Measurements from ENCODE around the gene PDF. TPM values are rescaled to one million over a fixed set of nuclear protein-coding genes. Genes with fewer than 3 reads are reported as not detected.
"Not testable (repeated sequence)": the region's sequence is repeated elsewhere in the genome, so short reads cannot be mapped to it uniquely, and the experiment has no call there.

The PDF gene
- total RNA-seq, 1 donor: 2.9 TPM

GRCh38 chr16:69314534-69314933 is 15.9 kb downstream of the PDF start:
- Histone ChIP-seq H3K4me3 (ENCODE audit: low read length) (no peak overlapping the region), H3K4me1 (ENCODE audit: insufficient read depth, low read length) (peaks cover 22% of the 10 kb centered on the region), H3K9me3 (ENCODE audit: low read depth, low read length) (no peaks in the 10 kb centered on the region), H3K27me3 (ENCODE audit: insufficient read depth, low read length) (no peaks in the 10 kb centered on the region)

- H3K4me1 ChIP-seq (ENCODE audit: insufficient read depth, low read length): peaks cover 22% of the 10 kb centered on the region
- no peaks in the 10 kb centered on the region for H3K9me3 ChIP-seq (ENCODE audit: low read depth, low read length)
- no peaks in the 10 kb centered on the region for H3K27me3 ChIP-seq (ENCODE audit: insufficient read depth, low read length)
- H3K4me3 ChIP-seq (ENCODE audit: low read length): no peak overlapping the region
Measured at GRCh38 chr16:69313469-69313868, 16.9 kb downstream of the PDF start.

- peak overlapping the region; percentile 87 for H3K4me3 ChIP-seq (ENCODE audit: low read length)
- no peaks in the 10 kb centered on the region for H3K9me3 ChIP-seq (ENCODE audit: low read depth, low read length)
- no peaks in the 10 kb centered on the region for H3K27me3 ChIP-seq (ENCODE audit: insufficient read depth, low read length)
- H3K4me1 ChIP-seq (ENCODE audit: insufficient read depth, low read length): peaks cover 22% of the 10 kb centered on the region
Measured at GRCh38 chr16:69311533-69312387, 18.6 kb downstream of the PDF start.

- H3K9me3 ChIP-seq (ENCODE audit: low read depth, low read length): no peaks in the 10 kb centered on the region
- no peaks in the 10 kb centered on the region for H3K27me3 ChIP-seq (ENCODE audit: insufficient read depth, low read length)
- H3K4me3 ChIP-seq (ENCODE audit: low read length): peak within 1 kb of the TSS; percentile 87
- peaks cover 22% of the 10 kb centered on the region for H3K4me1 ChIP-seq (ENCODE audit: insufficient read depth, low read length)
Measured at GRCh38 chr16:69310653-69311532, 19.5 kb downstream of the PDF start, which contains the start of gene VPS4A. Gene VPS4A, plus strand, starts transcription at chr16:69311350. Its CDS starts 162 bp downstream, at chr16:69311512.

GRCh38 chr16:69309316-69309715 is 21.1 kb downstream of the PDF start:
- H3K9me3 ChIP-seq (ENCODE audit: low read depth, low read length): no peaks in the 10 kb centered on the region
- no peaks in the 10 kb centered on the region for H3K27me3 ChIP-seq (ENCODE audit: insufficient read depth, low read length)

GRCh38 chr16:69307856-69308255 is 22.5 kb downstream of the PDF start:
- H3K4me3 ChIP-seq (ENCODE audit: low read length): no peak overlapping the region
- no peaks in the 10 kb centered on the region for H3K9me3 ChIP-seq (ENCODE audit: low read depth, low read length)
- H3K4me1 ChIP-seq (ENCODE audit: insufficient read depth, low read length): peaks cover 17% of the 10 kb centered on the region
- H3K27me3 ChIP-seq (ENCODE audit: insufficient read depth, low read length): no peaks in the 10 kb centered on the region

More at GRCh38 chr16:69309316-69309715, 21.1 kb downstream of the PDF start:
- peaks cover 22% of the 10 kb centered on the region for H3K4me1 ChIP-seq (ENCODE audit: insufficient read depth, low read length)
- H3K4me3 ChIP-seq (ENCODE audit: low read length): no peak overlapping the region

- H3K4me1 ChIP-seq (ENCODE audit: insufficient read depth, low read length): peaks cover 9% of the 10 kb centered on the region
- no peak overlapping the region for H3K4me3 ChIP-seq (ENCODE audit: low read length)
- no peaks in the 10 kb centered on the region for H3K9me3 ChIP-seq (ENCODE audit: low read depth, low read length)
- H3K27me3 ChIP-seq (ENCODE audit: insufficient read depth, low read length): no peaks in the 10 kb centered on the region
Measured at GRCh38 chr16:69307091-69307490, 23.3 kb downstream of the PDF start.

- no peaks in the 10 kb centered on the region for H3K9me3 ChIP-seq (ENCODE audit: low read depth, low read length)
- H3K4me1 ChIP-seq (ENCODE audit: insufficient read depth, low read length): peaks cover 5% of the 10 kb centered on the region
- H3K4me3 ChIP-seq (ENCODE audit: low read length): no peak overlapping the region
- H3K27me3 ChIP-seq (ENCODE audit: insufficient read depth, low read length): no peaks in the 10 kb centered on the region
Measured at GRCh38 chr16:69306031-69306430, 24.4 kb downstream of the PDF start.

GRCh38 chr16:69302301-69302700 is 28.1 kb downstream of the PDF start:
- peaks cover 11% of the 10 kb centered on the region for H3K4me1 ChIP-seq (ENCODE audit: insufficient read depth, low read length)
- H3K4me3 ChIP-seq (ENCODE audit: low read length): no peak overlapping the region
- H3K27me3 ChIP-seq (ENCODE audit: insufficient read depth, low read length): no peaks in the 10 kb centered on the region
- H3K9me3 ChIP-seq (ENCODE audit: low read depth, low read length): no peaks in the 10 kb centered on the region

GRCh38 chr16:69301861-69302260 is 28.5 kb downstream of the PDF start:
- H3K27me3 ChIP-seq (ENCODE audit: insufficient read depth, low read length): no peaks in the 10 kb centered on the region
- peaks cover 11% of the 10 kb centered on the region for H3K4me1 ChIP-seq (ENCODE audit: insufficient read depth, low read length)
- H3K9me3 ChIP-seq (ENCODE audit: low read depth, low read length): no peaks in the 10 kb centered on the region
- no peak overlapping the region for H3K4me3 ChIP-seq (ENCODE audit: low read length)

GRCh38 chr16:69301187-69301586 is 29.2 kb downstream of the PDF start:
- H3K4me3 ChIP-seq (ENCODE audit: low read length): no peak overlapping the region
- H3K9me3 ChIP-seq (ENCODE audit: low read depth, low read length): no peaks in the 10 kb centered on the region
- H3K27me3 ChIP-seq (ENCODE audit: insufficient read depth, low read length): no peaks in the 10 kb centered on the region
- H3K4me1 ChIP-seq (ENCODE audit: insufficient read depth, low read length): peaks cover 11% of the 10 kb centered on the region

GRCh38 chr16:69298261-69298660 is 32.1 kb downstream of the PDF start:
- H3K9me3 ChIP-seq (ENCODE audit: low read depth, low read length): no peaks in the 10 kb centered on the region
- H3K4me1 ChIP-seq (ENCODE audit: insufficient read depth, low read length): peaks cover 11% of the 10 kb centered on the region
- no peak overlapping the region for H3K4me3 ChIP-seq (ENCODE audit: low read length)
- H3K27me3 ChIP-seq (ENCODE audit: insufficient read depth, low read length): no peaks in the 10 kb centered on the region

- H3K4me3 ChIP-seq (ENCODE audit: low read length); H3K27me3 ChIP-seq (ENCODE audit: insufficient read depth, low read length); H3K9me3 ChIP-seq (ENCODE audit: low read depth, low read length): not testable (repeated sequence)
- H3K4me1 ChIP-seq (ENCODE audit: insufficient read depth, low read length): peaks cover 11% of the 10 kb centered on the region
Measured at GRCh38 chr16:69296771-69297170, 33.6 kb downstream of the PDF start.

GRCh38 chr16:69294051-69294450 is 36.3 kb downstream of the PDF start:
- Histone ChIP-seq H3K27me3 (ENCODE audit: insufficient read depth, low read length) (no peaks in the 10 kb centered on the region), H3K4me3 (ENCODE audit: low read length) (no peak overlapping the region), H3K4me1 (ENCODE audit: insufficient read depth, low read length) (peaks cover 11% of the 10 kb centered on the region), H3K9me3 (ENCODE audit: low read depth, low read length) (no peaks in the 10 kb centered on the region)

- Histone ChIP-seq H3K9me3 (ENCODE audit: low read depth, low read length) (no peaks in the 10 kb centered on the region), H3K4me1 (ENCODE audit: insufficient read depth, low read length) (peaks cover 5% of the 10 kb centered on the region), H3K4me3 (ENCODE audit: low read length) (no peak overlapping the region), H3K27me3 (ENCODE audit: insufficient read depth, low read length) (no peaks in the 10 kb centered on the region)
Measured at GRCh38 chr16:69293401-69293800, 37.0 kb downstream of the PDF start.
